Panc1 (cell line): ENCODE measurements around the gene ATXN7L1. TPM values are rescaled to one million over a fixed set of nuclear protein-coding genes. Genes with fewer than 3 reads are reported as not detected.

ENCODE experiments used
- ATAC-seq: fragments of 200-7000 bp; cut with Tn5 transposase; 2 replicates; pipeline ENCODE4 v1.9.1; 2020; ENCODE audit warnings: mild to moderate bottlenecking, moderate library complexity
- BruUV-seq: library from RNA; stranded (reverse); fragments of 400-500 nt; replicated peaks from 2 replicates; lab custom pipeline; 2021; lab: Mats Ljungman, UMichigan
- CTCF ChIA-PET: fragments of 300-600 bp; sonication (Branson Sonifier 250); formaldehyde crosslinking; loops from one replicate; lab custom pipeline; 2022; ENCODE audit warnings: antibody characterized with exemption; lab: Charles Lee
- POLR2A ChIA-PET: fragments of 300-600 bp; sonication (Branson Sonifier 250); formaldehyde crosslinking; loops from one replicate; lab custom pipeline; 2022; ENCODE audit warnings: antibody characterized with exemption; lab: Charles Lee
- DNase-seq: peaks from one replicate; pipeline ENCODE4 v3.0.0-alpha.2; 2010; ENCODE audit warnings: low read depth, low spot score
- H3K27ac ChIP-seq: 2 replicates; pipeline ENCODE4 v1.5.1; 2011; ENCODE audit warnings: mild to moderate bottlenecking, low read length, inconsistent platforms
- H3K27me3 ChIP-seq: fragments of 200-500 bp; sonication (Bioruptor generic); 2 replicates; pipeline ENCODE4 v1.6.0; 2014; ENCODE audit warnings: low read length, inconsistent platforms; ENCODE audit not compliant: control insufficient read depth, insufficient read depth
- H3K36me3 ChIP-seq: fragments of 200-500 bp; sonication (Bioruptor generic); 2 replicates; pipeline ENCODE4 v1.5.1; 2014; ENCODE audit warnings: inconsistent platforms, mild to moderate bottlenecking, low read length, moderate library complexity; ENCODE audit not compliant: control insufficient read depth, insufficient read depth
- H3K4me1 ChIP-seq: 2 replicates; pipeline ENCODE4 v1.5.1; 2011; ENCODE audit warnings: inconsistent platforms, mild to moderate bottlenecking, low read length, moderate library complexity; ENCODE audit not compliant: control insufficient read depth, insufficient read depth
- H3K4me3 ChIP-seq, 2 experiments: 2 replicates each; pipeline ENCODE4 v1.5.1; 2011 to 2012; ENCODE audit warnings: low read depth in 2 of 2, low read length in 2 of 2, mild to moderate bottlenecking in 2 of 2, inconsistent platforms in 1 of 2, moderate library complexity in 1 of 2
- H3K9me3 ChIP-seq: fragments of 200-500 bp; sonication (Bioruptor generic); 2 replicates; pipeline ENCODE4 v1.5.1; 2014; ENCODE audit warnings: low read depth, mild to moderate bottlenecking, inconsistent platforms, low read length, moderate library complexity; ENCODE audit not compliant: control insufficient read depth, insufficient read depth
- POLR2AphosphoS5 ChIP-seq: IDR thresholded peaks from 2 replicates; pipeline ENCODE4 v1.6.1; 2012; ENCODE audit warnings: mild to moderate bottlenecking, low read depth, low read length, moderate library complexity
- SIN3A ChIP-seq: IDR thresholded peaks from 2 replicates; pipeline ENCODE4 v1.6.1; 2012; ENCODE audit warnings: low read depth, mild to moderate bottlenecking, low read length, moderate library complexity, borderline replicate concordance; ENCODE audit not compliant: insufficient read depth
- TCF7L2 ChIP-seq: IDR thresholded peaks from 2 replicates; pipeline ENCODE4 v1.6.1; 2011; ENCODE audit warnings: mild to moderate bottlenecking, low read depth, low read length, inconsistent platforms
- in situ Hi-C: cut with HindIII; loops from 2 replicates; pipeline ENCODE4 v1.10.0; 2016; ENCODE audit warnings: low sequenced_read_pairs, low pct_unique_long_range_greater_than_20kb
- intact Hi-C: fragments of 100-400 bp; cut with micrococcal nuclease; formaldehyde crosslinking; loops from one replicate; pipeline ENCODE4 v1.10.0; 2022; ENCODE audit not compliant: unreplicated experiment
- total RNA-seq: library from RNA; stranded (reverse); gene quantifications from one replicate; pipeline ENCODE4 v1.2.1, GENCODE V29; 2021; ENCODE audit not compliant: unreplicated experiment
- TF ChIP-seq, protein P1 (sequence below): fragments of 450-650 bp; IDR thresholded peaks from 2 replicates; pipeline ENCODE4 v1.5.1; 2017; ENCODE audit warnings: mild to moderate bottlenecking
- TF ChIP-seq, protein P2 (sequence below), 2 experiments: IDR thresholded peaks; 2 replicates each; pipeline ENCODE4 v1.6.1; 2011 to 2012; ENCODE audit warnings: low read depth in 2 of 2, control low read depth in 1 of 2, low read length in 1 of 2, mild to moderate bottlenecking in 1 of 2, moderate library complexity in 1 of 2; ENCODE audit not compliant: insufficient read depth in 1 of 2

Gene ATXN7L1
- total RNA-seq, 1 experiment from 2014 or later = 10.8 TPM

DNA sequence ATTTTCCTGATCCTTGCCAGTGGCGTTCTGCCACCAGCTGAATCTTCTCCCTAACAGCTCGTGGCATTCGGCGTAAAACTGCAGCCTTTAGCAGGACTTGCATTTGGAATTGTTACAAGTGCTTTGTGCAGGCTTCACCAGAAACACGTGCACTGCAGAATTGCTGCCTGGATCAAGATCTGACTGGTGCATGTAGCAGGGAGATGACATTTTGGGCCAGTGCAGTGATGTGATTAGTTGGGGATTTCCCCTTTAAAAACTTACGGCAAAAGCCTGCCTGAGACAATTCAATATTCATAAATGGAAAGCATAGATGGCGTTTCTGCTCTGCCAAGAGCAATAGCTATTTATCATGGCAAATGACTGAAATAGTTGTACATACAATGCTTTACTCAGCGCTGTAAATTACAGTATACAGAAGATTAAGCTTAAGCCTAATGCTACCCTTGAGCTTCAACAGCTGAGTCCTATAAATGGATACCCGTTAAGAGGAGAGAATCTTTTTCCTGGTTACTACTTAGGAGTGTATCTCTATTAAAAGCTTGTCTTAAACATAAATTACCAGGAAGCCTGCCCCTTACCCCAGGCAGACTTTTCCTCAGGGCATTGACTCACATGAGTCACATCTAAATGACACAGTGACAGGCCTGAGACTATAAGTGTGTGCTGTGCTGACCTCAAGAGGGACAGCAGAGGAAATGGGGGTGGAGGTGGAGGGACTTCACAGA, 106.3 kb downstream of the ATXN7L1 start:
- Histone ChIP-seq H3K4me1 (peaks cover 19% of the 10 kb centered on the region), H3K9me3 (peaks cover 4% of the 10 kb centered on the region; the same call in 1 of the 2 replicates), H3K36me3 (no peaks in the 10 kb centered on the region), H3K27ac (peak overlapping the region; percentile 52), H3K27me3 (no peaks in the 10 kb centered on the region), H3K4me3 (0 out of 4 replicates have a peak overlapping the region, but pooled peaks of 1 of the 2 experiments have one; percentile 7)
- POLR2A ChIA-PET = no interaction called here
- intact Hi-C loops (loop anchor here (10.0 kb wide), 1 partner anchor 105 kb away; the partner anchor contains the start of gene ATXN7L1), in situ Hi-C loops (no loop called here)
- ATAC-seq (peak; percentile 94), DNase-seq (no peak)
- CTCF ChIA-PET = no interaction called here
- TF ChIP-seq, protein P1, sequence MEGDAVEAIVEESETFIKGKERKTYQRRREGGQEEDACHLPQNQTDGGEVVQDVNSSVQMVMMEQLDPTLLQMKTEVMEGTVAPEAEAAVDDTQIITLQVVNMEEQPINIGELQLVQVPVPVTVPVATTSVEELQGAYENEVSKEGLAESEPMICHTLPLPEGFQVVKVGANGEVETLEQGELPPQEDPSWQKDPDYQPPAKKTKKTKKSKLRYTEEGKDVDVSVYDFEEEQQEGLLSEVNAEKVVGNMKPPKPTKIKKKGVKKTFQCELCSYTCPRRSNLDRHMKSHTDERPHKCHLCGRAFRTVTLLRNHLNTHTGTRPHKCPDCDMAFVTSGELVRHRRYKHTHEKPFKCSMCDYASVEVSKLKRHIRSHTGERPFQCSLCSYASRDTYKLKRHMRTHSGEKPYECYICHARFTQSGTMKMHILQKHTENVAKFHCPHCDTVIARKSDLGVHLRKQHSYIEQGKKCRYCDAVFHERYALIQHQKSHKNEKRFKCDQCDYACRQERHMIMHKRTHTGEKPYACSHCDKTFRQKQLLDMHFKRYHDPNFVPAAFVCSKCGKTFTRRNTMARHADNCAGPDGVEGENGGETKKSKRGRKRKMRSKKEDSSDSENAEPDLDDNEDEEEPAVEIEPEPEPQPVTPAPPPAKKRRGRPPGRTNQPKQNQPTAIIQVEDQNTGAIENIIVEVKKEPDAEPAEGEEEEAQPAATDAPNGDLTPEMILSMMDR = no peak
- TF ChIP-seq POLR2AphosphoS5 = no peak
- no peak for TF ChIP-seq SIN3A
- BruUV-seq = no TSS peak

DNA sequence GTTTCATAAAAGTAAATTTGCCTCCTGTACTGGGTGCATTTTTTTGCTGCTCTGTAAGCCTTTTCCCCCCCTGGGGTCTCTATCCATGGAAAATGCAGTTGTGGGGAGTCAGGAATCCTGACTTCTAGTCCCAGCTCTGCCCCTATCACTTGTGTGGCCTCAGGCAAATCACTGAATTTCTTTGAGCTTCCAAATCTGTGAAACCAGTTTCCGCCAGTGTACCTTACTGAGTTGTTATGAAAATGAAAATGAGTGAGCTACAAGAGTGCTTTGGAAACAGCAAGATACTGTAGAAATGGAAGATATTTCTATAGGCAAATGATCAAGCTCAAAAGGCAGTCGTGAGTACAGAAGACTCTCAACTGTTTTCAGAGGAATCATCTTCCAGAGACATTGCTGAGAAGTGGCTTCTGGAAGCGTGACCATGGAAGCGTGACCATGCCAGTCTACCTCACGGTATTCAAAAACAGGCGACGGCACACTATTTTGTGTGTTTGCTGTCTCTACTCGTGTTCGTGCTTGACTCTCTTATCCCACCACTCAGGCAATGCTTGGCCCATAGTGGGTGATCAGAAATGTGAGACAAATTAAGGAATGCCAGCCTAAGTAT, 107.4 kb downstream of the ATXN7L1 start:
- TF ChIP-seq, protein P2, sequence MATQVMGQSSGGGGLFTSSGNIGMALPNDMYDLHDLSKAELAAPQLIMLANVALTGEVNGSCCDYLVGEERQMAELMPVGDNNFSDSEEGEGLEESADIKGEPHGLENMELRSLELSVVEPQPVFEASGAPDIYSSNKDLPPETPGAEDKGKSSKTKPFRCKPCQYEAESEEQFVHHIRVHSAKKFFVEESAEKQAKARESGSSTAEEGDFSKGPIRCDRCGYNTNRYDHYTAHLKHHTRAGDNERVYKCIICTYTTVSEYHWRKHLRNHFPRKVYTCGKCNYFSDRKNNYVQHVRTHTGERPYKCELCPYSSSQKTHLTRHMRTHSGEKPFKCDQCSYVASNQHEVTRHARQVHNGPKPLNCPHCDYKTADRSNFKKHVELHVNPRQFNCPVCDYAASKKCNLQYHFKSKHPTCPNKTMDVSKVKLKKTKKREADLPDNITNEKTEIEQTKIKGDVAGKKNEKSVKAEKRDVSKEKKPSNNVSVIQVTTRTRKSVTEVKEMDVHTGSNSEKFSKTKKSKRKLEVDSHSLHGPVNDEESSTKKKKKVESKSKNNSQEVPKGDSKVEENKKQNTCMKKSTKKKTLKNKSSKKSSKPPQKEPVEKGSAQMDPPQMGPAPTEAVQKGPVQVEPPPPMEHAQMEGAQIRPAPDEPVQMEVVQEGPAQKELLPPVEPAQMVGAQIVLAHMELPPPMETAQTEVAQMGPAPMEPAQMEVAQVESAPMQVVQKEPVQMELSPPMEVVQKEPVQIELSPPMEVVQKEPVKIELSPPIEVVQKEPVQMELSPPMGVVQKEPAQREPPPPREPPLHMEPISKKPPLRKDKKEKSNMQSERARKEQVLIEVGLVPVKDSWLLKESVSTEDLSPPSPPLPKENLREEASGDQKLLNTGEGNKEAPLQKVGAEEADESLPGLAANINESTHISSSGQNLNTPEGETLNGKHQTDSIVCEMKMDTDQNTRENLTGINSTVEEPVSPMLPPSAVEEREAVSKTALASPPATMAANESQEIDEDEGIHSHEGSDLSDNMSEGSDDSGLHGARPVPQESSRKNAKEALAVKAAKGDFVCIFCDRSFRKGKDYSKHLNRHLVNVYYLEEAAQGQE (IDR thresholded peaks at IDR 0.05; ENCODE audit: insufficient read depth in 1 of 2, low read depth in 2 of 2, low read length in 1 of 2) = no peak
- TF ChIP-seq SIN3A = no peak
- no peak for TF ChIP-seq TCF7L2
- TF ChIP-seq, protein P1 = no peak
- no peak for TF ChIP-seq POLR2AphosphoS5
- Histone ChIP-seq H3K27ac (peak overlapping the region; percentile 52), H3K4me1 (peaks cover 19% of the 10 kb centered on the region), H3K36me3 (no peaks in the 10 kb centered on the region), H3K9me3 (peaks cover 4% of the 10 kb centered on the region; the same call in 1 of the 2 replicates), H3K4me3 (no peak overlapping the region), H3K27me3 (no peaks in the 10 kb centered on the region)
- in situ Hi-C loops = no loop called here
- ATAC-seq (no peak), DNase-seq (no peak)
- ChIA-PET POLR2A (no interaction called here), CTCF (interaction anchor here (0.9 kb wide), 1 partner anchor 275 kb away, joined by 3 read pairs; no protein-coding TSS in a partner anchor)
- BruUV-seq = no TSS peak
- intact Hi-C loops = loop anchor here (10.0 kb wide), 1 partner anchor 106 kb away; the partner anchor contains the start of gene ATXN7L1
